Inferior parietal cortex (tissue), 1 donor: ENCODE results near the gene ERG28.

Source experiments
- DNase-seq: peaks from one replicate; pipeline ENCODE4 v3.0.0-alpha.2; 2016; ENCODE audit errors: extremely low spot score

The ERG28 gene

GRCh38 chr14:75658957-75659356 is 1.7 kb downstream of the ERG28 start:
- no peak for DNase-seq

- DNase-seq: no peak
Measured at GRCh38 chr14:75657331-75657730, 3.3 kb downstream of the ERG28 start.

- DNase-seq: no peak
Measured at GRCh38 chr14:75655235-75655634, 5.4 kb downstream of the ERG28 start.

GRCh38 chr14:75654127-75654732 is 6.4 kb downstream of the ERG28 start:
- DNase-seq: peak; percentile 87

GRCh38 chr14:75653563-75653962 is 7.1 kb downstream of the ERG28 start:
- DNase-seq: no peak

GRCh38 chr14:75650253-75651058 is 10.2 kb downstream of the ERG28 start:
- DNase-seq: no peak

GRCh38 chr14:75649773-75650172 is 10.9 kb downstream of the ERG28 start:
- DNase-seq: no peak

- no peak for DNase-seq
Measured at GRCh38 chr14:75649337-75649736, 11.3 kb downstream of the ERG28 start.

GRCh38 chr14:75648066-75648838 is 12.4 kb downstream of the ERG28 start:
- no peak for DNase-seq

- DNase-seq: no peak
Measured at GRCh38 chr14:75647640-75648039, 13.0 kb downstream of the ERG28 start.

GRCh38 chr14:75646762-75647161 is 13.9 kb downstream of the ERG28 start:
- no peak for DNase-seq

GRCh38 chr14:75645056-75645455 is 15.6 kb downstream of the ERG28 start:
- no peak for DNase-seq

- no peak for DNase-seq
Measured at GRCh38 chr14:75643985-75644384, 16.7 kb downstream of the ERG28 start.

GRCh38 chr14:75640876-75641275 is 19.8 kb downstream of the ERG28 start:
- DNase-seq: no peak

- DNase-seq: peak; percentile 5
Measured at GRCh38 chr14:75636100-75636692, 24.5 kb downstream of the ERG28 start.

- DNase-seq: no peak
Measured at GRCh38 chr14:75634848-75635247, 25.8 kb downstream of the ERG28 start.

- DNase-seq: no peak
Measured at GRCh38 chr14:75631453-75631831, 29.2 kb downstream of the ERG28 start.

- DNase-seq: no peak
Measured at GRCh38 chr14:75630695-75631452, 29.8 kb downstream of the ERG28 start.

- no peak for DNase-seq
Measured at GRCh38 chr14:75628816-75629215, 31.9 kb downstream of the ERG28 start.

- no peak for DNase-seq
Measured at GRCh38 chr14:75627406-75627805, 33.3 kb downstream of the ERG28 start.

- DNase-seq: no peak
Measured at GRCh38 chr14:75626863-75627262, 33.8 kb downstream of the ERG28 start.

GRCh38 chr14:75626396-75626795 is 34.3 kb downstream of the ERG28 start:
- no peak for DNase-seq
